Transverse colon (tissue), 3 donors: Measurements from ENCODE around the gene LYG1.

Experiments used
- CTCF ChIP-seq, 5 experiments: fragments of 200-600 bp in 3 of 5; fragments of 450-650 bp in 2 of 5; sonication (generic) in 3 of 5; IDR thresholded peaks; 1 replicate in 2 of 5; 2 replicates in 3 of 5; pipeline ENCODE4 v1.5.1; 2016 to 2017; ENCODE audit warnings: antibody characterized with exemption in 5 of 5, inconsistent platforms in 3 of 5, mild to moderate bottlenecking in 2 of 5, moderate library complexity in 1 of 5
- EP300 ChIP-seq: sonication (generic); formaldehyde crosslinking; IDR thresholded peaks from one replicate; pipeline ENCODE4 v1.6.1; 2017; ENCODE audit warnings: antibody characterized with exemption, low read depth
- POLR2A ChIP-seq: fragments of 450-650 bp; IDR thresholded peaks from one replicate; pipeline ENCODE4 v1.6.1; 2016; ENCODE audit warnings: antibody characterized with exemption, mild to moderate bottlenecking, moderate library complexity

GRCh38 chr2:99240431-99240830 is 60.6 kb downstream of the LYG1 start:
- TF ChIP-seq CTCF (IDR thresholded peaks at IDR 0.05) (no peak), EP300 (no peak), POLR2A (no peak)
